PC-9 (cell line): ENCODE measurements around the gene ZCCHC7.

ENCODE experiments used
- CTCF ChIP-seq: fragments of 200-600 bp; sonication (generic); conservative IDR thresholded peaks from 2 replicates; pipeline ENCODE4 v1.6.1; 2017; ENCODE audit warnings: mixed run types, antibody characterized with exemption, mild to moderate bottlenecking, moderate library complexity
- EZH2 ChIP-seq: fragments of 200-600 bp; sonication (generic); IDR thresholded peaks from 2 replicates; pipeline ENCODE4 v1.8.0; 2017; ENCODE audit warnings: antibody characterized with exemption, low read depth

DNA sequence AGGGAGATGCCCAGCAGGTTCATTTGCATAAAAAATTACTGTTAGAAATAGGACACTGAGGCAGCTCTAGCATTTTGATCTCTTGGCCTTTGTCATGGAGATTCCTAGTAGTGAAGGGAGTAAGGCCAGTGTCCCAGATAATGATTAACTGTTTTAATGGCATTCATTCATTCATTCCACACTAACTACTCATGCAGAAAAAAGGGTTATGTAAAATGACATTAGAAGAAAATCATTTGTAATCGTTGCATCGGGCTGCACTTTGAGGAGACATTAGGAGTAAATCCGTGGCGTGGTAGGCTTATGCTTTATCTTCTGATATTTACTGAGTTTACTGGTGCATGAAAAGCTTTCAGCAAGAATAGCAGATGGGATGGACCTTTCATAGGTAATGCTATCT lies 219.5 kb downstream of the ZCCHC7 start:
- TF ChIP-seq EZH2: no peak
- no peak for TF ChIP-seq CTCF
